ENCODE measurements around the gene CTCFL.
"Not testable (repeated sequence)": the region's sequence is repeated elsewhere in the genome, so short reads cannot be mapped to it uniquely, and the experiment has no call there.

CTCFL gene

GRCh38 chr20:57508831-57509230, 16.1 kb downstream of the CTCFL start:
- DNase-seq: no peak

GRCh38 chr20:57508381-57508780, 16.6 kb downstream of the CTCFL start:
- no peak for DNase-seq

GRCh38 chr20:57507477-57507876, 17.5 kb downstream of the CTCFL start:
- no peak for DNase-seq

- DNase-seq: no peak
Observed at GRCh38 chr20:57505979-57506378, 19.0 kb downstream of the CTCFL start.

- DNase-seq: no peak
Observed at GRCh38 chr20:57504411-57504810, 20.5 kb downstream of the CTCFL start.

- peak; percentile 74 to 78 for DNase-seq
Observed at GRCh38 chr20:57503035-57503658, 21.8 kb downstream of the CTCFL start.

- no peak for DNase-seq
Observed at GRCh38 chr20:57502336-57502700, 22.6 kb downstream of the CTCFL start.

GRCh38 chr20:57501461-57502335, 23.2 kb downstream of the CTCFL start:
- no peak for DNase-seq

- DNase-seq: no peak
Observed at GRCh38 chr20:57500962-57501361, 24.0 kb downstream of the CTCFL start.

GRCh38 chr20:57500235-57500634, 24.7 kb downstream of the CTCFL start:
- no peak for DNase-seq

GRCh38 chr20:57499676-57500075, 25.3 kb downstream of the CTCFL start:
- DNase-seq: no peak

GRCh38 chr20:57498425-57499400, 26.2 kb downstream of the CTCFL start:
- DNase-seq: peak; percentile 62 to 63

GRCh38 chr20:57496592-57496991, 28.3 kb downstream of the CTCFL start:
- no peak for DNase-seq

- DNase-seq: no peak
Observed at GRCh38 chr20:57495978-57496377, 29.0 kb downstream of the CTCFL start.

- no peak for DNase-seq
Observed at GRCh38 chr20:57493091-57493615, 31.8 kb downstream of the CTCFL start.

- no peak for DNase-seq
Observed at GRCh38 chr20:57491373-57491772, 33.6 kb downstream of the CTCFL start.

GRCh38 chr20:57488277-57488676, 36.7 kb downstream of the CTCFL start:
- not testable (repeated sequence) for DNase-seq

- no peak for DNase-seq
Observed at GRCh38 chr20:57485770-57486169, 39.2 kb downstream of the CTCFL start.

GRCh38 chr20:57484772-57485171, 40.2 kb downstream of the CTCFL start:
- no peak for DNase-seq

GRCh38 chr20:57483287-57484050, 41.5 kb downstream of the CTCFL start:
- DNase-seq: no peak

- DNase-seq: no peak
Observed at GRCh38 chr20:57482796-57483195, 42.1 kb downstream of the CTCFL start.

GRCh38 chr20:57482148-57482547, 42.8 kb downstream of the CTCFL start:
- no peak for DNase-seq

Data from Kasumi-1 (cell line).